HTERT RPE-1 (cell line): ENCODE data around the gene TAX1BP1.

Source experiments
- in situ Hi-C: fragments of 300-500 bp; cut with MboI; formaldehyde crosslinking; loops from 4 replicates; pipeline ENCODE4 v1.14.3; 2020; ENCODE audit warnings: low sequenced_read_pairs

Gene TAX1BP1

DNA sequence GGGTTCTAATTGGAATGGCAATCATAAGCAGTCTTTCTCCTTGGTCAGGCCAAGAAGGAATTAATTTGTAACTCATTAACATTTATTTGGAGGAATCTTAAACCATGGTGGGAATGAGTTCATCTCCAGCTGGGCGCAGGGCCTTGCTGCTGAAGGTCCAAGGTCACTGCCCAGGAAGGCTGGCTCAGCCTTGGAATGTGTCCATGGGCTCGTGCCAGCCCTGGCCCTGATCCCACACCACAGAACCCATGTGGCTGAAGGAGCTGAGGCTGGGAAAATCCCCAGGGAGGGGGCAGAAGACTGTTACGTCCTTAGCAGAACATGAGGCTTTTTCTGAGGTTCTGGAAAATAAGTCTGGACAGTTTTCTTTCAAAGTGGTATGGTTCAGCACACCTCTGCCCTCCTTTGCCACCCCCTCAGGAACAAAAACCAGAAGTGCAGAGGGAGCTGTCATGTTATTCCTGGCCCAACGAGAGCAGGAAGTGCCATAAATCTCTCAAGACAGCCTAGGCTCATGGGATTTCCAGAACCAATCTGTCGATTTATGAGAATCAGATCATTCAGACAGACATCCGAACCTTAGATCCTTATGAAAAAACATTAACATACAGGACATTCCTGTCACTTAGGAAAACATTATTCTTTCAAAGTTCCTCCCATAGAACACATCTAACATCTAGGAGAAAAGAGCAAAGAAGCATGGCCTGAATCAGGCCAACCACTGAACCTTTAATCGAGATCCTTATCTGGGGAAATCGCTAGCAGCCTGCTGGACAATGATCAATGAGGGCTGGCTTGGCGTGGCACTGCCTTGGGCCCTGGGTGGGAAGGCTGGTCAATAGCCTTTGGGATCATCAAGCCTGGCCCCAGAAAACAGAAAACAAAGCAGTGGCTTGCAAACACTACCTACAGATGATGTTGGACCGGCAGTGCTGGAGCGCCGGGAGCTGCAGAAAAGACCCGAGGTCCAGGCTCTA lies 134.3 kb downstream of the TAX1BP1 start:
- in situ Hi-C loops, result no loop called here

- in situ Hi-C loops, result no loop called here
Observed at GRCh38 chr7:27875061-27875460, 135.1 kb downstream of the TAX1BP1 start.

GRCh38 chr7:27875832-27876231 lies 135.9 kb downstream of the TAX1BP1 start:
- in situ Hi-C loops, result no loop called here

DNA sequence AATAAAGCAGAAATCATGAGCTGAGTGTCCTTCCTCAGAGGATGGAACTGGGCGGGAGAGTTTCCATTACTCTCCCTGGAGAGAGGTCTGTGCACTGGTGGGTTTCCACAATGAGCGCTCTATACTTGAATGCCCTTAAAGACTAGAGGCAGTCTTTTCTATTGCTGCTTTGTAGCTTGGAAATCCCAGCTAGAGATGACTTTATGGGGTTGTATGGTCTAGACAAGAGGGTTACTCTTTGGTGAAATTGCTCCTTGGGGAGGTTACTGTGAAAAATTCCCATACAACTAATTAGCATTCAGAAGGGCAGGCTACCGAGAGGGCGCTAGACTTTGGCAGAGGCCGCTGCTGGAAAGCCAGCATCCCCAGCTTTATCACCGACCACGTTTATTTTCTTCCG lies 136.8 kb downstream of the TAX1BP1 start:
- in situ Hi-C loops, result no loop called here
